Heart left ventricle (tissue), 13 donors: ENCODE results near the gene DGKB.

Source experiments
- POLR2A ChIP-seq, 2 donors: fragments of 450-650 bp; IDR thresholded peaks; one replicate each; pipeline ENCODE4 v1.6.1; 2017; ENCODE audit warnings: antibody characterized with exemption in 2 of 2, mild to moderate bottlenecking in 2 of 2, moderate library complexity in 2 of 2
- TF ChIP-seq, protein P1 (sequence below), 12 donors: fragments of 200-600 bp; sonication (generic) in 4 of 12; IDR thresholded peaks; one replicate each; pipeline versions ENCODE4 v1.5.0 to v1.8.0; 2018 to 2022; ENCODE audit warnings: antibody characterized with exemption in 12 of 12, mild to moderate bottlenecking in 5 of 12
- donor health status: ischemic (EF 13 %, LVEDD 7.1; RV severe dilation, severe dysfunction).
- donor health status: DM: no; HTN: yes; CAD: no.
- donor health status: DM: no; HTN: no; CAD: no.
- donor health status: ischemic (EF 25% LVEDD 6.9; RV normal size, moderate dysfunction).
- donor health status: ischemic (EF 25% LVEDD 5.7; RV mildly dilated, moderate dysfunction).
- donor health status: ischemic (EF 35%, LVEDD 5.7; RV mildly dilated, moderate dysfunction).
- donor health status: nonischemic (EF 11% LVEDD 7.7; RV severe dilation, severe dysfunction).
- donor health status: DM: yes; HTN: yes; CAD: no.
- donor health status: PGD.
- donor health status: ischemic (EF 29% LVEDD 5.4; RV normal size, mild dysfunction).
- donor health status: nonischemic (EF 23%, LVEDD 6.1; RV moderate dilation, normal function).

DNA sequence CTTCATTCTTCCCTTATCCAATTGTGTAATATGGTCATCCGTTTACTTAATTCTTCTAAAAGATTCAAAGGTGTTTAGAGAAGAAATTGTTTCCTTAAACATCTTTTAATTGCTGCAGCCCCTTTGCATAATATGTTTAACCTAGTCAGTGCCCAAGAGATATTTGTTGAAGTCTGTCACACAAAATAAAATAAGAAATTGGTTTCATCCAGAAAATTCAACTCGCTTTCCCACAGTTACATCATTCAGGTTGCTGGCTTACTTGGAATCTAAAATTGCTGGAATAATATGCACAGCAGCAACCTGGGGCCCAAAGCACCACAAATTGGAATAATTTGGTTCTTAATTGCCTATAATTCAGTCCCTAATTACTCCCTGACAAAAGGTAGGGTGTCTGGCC, 758.0 kb downstream of the DGKB start:
- TF ChIP-seq, protein P1, sequence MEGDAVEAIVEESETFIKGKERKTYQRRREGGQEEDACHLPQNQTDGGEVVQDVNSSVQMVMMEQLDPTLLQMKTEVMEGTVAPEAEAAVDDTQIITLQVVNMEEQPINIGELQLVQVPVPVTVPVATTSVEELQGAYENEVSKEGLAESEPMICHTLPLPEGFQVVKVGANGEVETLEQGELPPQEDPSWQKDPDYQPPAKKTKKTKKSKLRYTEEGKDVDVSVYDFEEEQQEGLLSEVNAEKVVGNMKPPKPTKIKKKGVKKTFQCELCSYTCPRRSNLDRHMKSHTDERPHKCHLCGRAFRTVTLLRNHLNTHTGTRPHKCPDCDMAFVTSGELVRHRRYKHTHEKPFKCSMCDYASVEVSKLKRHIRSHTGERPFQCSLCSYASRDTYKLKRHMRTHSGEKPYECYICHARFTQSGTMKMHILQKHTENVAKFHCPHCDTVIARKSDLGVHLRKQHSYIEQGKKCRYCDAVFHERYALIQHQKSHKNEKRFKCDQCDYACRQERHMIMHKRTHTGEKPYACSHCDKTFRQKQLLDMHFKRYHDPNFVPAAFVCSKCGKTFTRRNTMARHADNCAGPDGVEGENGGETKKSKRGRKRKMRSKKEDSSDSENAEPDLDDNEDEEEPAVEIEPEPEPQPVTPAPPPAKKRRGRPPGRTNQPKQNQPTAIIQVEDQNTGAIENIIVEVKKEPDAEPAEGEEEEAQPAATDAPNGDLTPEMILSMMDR (IDR thresholded peaks at IDR 0.05), result no peak
- no peak for TF ChIP-seq POLR2A (IDR thresholded peaks at IDR 0.05)
